ENCODE results near the gene ITGA4.

DNA sequence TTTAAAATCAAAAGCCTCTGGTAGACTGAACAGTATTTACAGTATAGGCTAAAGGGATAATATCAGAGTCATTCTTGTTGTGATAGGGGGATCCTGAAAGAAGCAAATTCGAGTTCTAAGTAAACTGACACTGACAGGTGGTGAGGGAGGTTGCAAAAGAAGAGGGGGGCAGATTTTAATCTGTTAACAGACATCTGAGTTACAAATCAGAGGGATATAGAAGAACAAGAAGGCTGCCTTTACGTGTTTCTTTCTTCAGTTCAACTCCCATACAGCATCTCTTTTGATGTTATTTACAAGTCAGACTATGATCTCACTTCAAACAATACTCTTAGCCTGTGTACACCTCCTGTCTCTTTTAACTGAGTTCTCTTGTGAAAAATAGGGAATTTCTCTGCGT is 16.3 kb upstream of the ITGA4 start:
- TF ChIP-seq, protein P1, sequence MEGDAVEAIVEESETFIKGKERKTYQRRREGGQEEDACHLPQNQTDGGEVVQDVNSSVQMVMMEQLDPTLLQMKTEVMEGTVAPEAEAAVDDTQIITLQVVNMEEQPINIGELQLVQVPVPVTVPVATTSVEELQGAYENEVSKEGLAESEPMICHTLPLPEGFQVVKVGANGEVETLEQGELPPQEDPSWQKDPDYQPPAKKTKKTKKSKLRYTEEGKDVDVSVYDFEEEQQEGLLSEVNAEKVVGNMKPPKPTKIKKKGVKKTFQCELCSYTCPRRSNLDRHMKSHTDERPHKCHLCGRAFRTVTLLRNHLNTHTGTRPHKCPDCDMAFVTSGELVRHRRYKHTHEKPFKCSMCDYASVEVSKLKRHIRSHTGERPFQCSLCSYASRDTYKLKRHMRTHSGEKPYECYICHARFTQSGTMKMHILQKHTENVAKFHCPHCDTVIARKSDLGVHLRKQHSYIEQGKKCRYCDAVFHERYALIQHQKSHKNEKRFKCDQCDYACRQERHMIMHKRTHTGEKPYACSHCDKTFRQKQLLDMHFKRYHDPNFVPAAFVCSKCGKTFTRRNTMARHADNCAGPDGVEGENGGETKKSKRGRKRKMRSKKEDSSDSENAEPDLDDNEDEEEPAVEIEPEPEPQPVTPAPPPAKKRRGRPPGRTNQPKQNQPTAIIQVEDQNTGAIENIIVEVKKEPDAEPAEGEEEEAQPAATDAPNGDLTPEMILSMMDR (IDR thresholded peaks at IDR 0.05) = no peak
- TF ChIP-seq POLR2A (IDR thresholded peaks at IDR 0.05) = no peak
- TF ChIP-seq EP300 (IDR thresholded peaks at IDR 0.05) = no peak

All from ovary (tissue), 3 donors.